Aorta (tissue), 5 donors: ENCODE measurements around the gene CCDC136. TPM values are rescaled to one million over a fixed set of nuclear protein-coding genes. Genes with fewer than 3 reads are reported as not detected.

Experiments used
- ATAC-seq: fragments of 200-7000 bp; cut with Tn5 transposase; one replicate; pipeline ENCODE4 v1.9.1; 2022; ENCODE audit warnings: moderate library complexity; ENCODE audit not compliant: low FRiP score
- DNase-seq, 2 donors: peaks; one replicate each; pipeline ENCODE4 v3.0.0-alpha.2; 2020
- H3K27ac ChIP-seq, 2 donors: one replicate each; pipeline ENCODE4 v1.5.1; 2013; ENCODE audit warnings: low read length in 2 of 2, mild to moderate bottlenecking in 2 of 2, moderate library complexity in 2 of 2, control low read depth in 1 of 2, inconsistent platforms in 1 of 2, low read depth in 1 of 2
- H3K27me3 ChIP-seq, 2 donors: one replicate each; pipeline ENCODE4 v1.6.1; 2013; ENCODE audit warnings: control low read depth in 1 of 2, low read length in 1 of 2, mild to moderate bottlenecking in 1 of 2, moderate library complexity in 1 of 2; ENCODE audit not compliant: insufficient read depth in 2 of 2, control insufficient read depth in 1 of 2
- H3K36me3 ChIP-seq, 2 donors: one replicate each; pipeline ENCODE4 v1.6.1; 2013; ENCODE audit warnings: control low read depth in 1 of 2, low read length in 1 of 2, mild to moderate bottlenecking in 1 of 2; ENCODE audit not compliant: insufficient read depth in 2 of 2, control insufficient read depth in 1 of 2
- H3K4me1 ChIP-seq, 2 donors: one replicate each; pipeline ENCODE4 v1.6.1; 2013; ENCODE audit warnings: low read length in 2 of 2, control low read depth in 1 of 2, mild to moderate bottlenecking in 1 of 2, moderate library complexity in 1 of 2; ENCODE audit not compliant: insufficient read depth in 2 of 2, control insufficient read depth in 1 of 2
- H3K4me3 ChIP-seq, 2 donors: one replicate each; pipeline ENCODE4 v1.5.1; 2013; ENCODE audit warnings: low read length in 2 of 2, control low read depth in 1 of 2, mild to moderate bottlenecking in 1 of 2
- H3K9me3 ChIP-seq: one replicate; pipeline ENCODE4 v1.6.1; 2013; ENCODE audit warnings: mild to moderate bottlenecking, low read length; ENCODE audit not compliant: control insufficient read depth
- WGBS, 2 donors: extraction: QIAGEN DNeasy Blood & Tissue Kit; methylation state at CpG; one replicate each; pipeline ENCODE4 v1.1.7; 2013; 5-methylcytosine and 5-hydroxymethylcytosine counted together
- intact Hi-C, 2 donors: fragments of 100-400 bp; cut with DNase I; formaldehyde crosslinking; loops; one replicate each; pipeline versions ENCODE4 v1.14.2 to v1.15.0; 2022
- polyA plus RNA-seq, 2 donors: library from polyadenylated mRNA; stranded (reverse); fragments of 200-250 nt; gene quantifications; one replicate each; pipeline ENCODE4 v1.2.3, GENCODE V29; 2013
- total RNA-seq, 2 donors: library from RNA; stranded (reverse); fragmentation: NEBNext Ultra II Directional; extraction: Animal tissue kit (Norgen Biotek cat#: 25700); gene quantifications; one replicate each; pipeline ENCODE4 v1.2.1, GENCODE V29; 2021
- donor health status: healthy with polysubstance abuse.
- donor health status: Bipolar disorder and iron deficiency.
- donor health status: DM: no; HTN: no; CAD: no.
- donor health status: DM: no; HTN: no; CAD: no.
- donor health status: DM: yes; HTN: yes; CAD: no.

CCDC136 gene
- total and polyA plus RNA-seq, 4 donors = 7.5 to 29.5 (median 13.6) TPM

DNA sequence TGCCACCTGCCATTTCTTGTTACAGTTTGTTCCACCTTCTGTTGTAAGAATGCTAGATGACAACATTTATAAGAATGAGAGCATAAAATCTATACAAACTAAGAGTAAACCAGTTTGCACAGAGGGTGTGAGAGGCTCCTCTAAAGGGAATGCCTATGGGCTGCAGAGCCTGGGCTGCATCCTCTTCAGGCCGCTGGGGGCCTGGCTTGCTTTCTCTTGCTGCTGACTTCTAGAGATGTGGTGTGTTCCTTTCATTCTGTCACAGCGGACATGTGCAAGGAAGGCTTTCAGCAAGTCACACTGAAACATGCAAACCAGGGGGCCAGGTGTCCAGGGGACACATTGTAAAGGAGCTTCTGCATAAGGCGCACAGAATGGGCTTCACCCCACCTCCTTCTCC is 63.8 kb downstream of the CCDC136 start:
- Histone ChIP-seq H3K4me1 (no peaks in the 10 kb centered on the region), H3K27ac (no peak overlapping the region), H3K4me3 (no peak overlapping the region), H3K9me3 (no peaks in the 10 kb centered on the region), H3K27me3 (no peaks in the 10 kb centered on the region), H3K36me3 (peaks cover 4 to 20% of the 10 kb centered on the region in 2 donors)
- no peak for DNase-seq
- intact Hi-C loops = no loop called here
- 89 to 92% methylated on average over 3 of the region's 3 CpGs for WGBS, 2 donors
- no peak for ATAC-seq

- ATAC-seq (no peak), DNase-seq (no peak)
- 86 to 88% methylated on average over 17 of the region's 17 CpGs for WGBS, 2 donors
- Histone ChIP-seq H3K27ac (no peak overlapping the region), H3K27me3 (no peaks in the 10 kb centered on the region), H3K4me3 (no peak overlapping the region), H3K4me1 (no peaks in the 10 kb centered on the region), H3K9me3 (no peaks in the 10 kb centered on the region), H3K36me3 (peaks cover 4 to 17% of the 10 kb centered on the region in 2 donors)
- intact Hi-C loops = no loop called here
Observed at GRCh38 chr7:128856001-128856718, 64.4 kb downstream of the CCDC136 start.

DNA sequence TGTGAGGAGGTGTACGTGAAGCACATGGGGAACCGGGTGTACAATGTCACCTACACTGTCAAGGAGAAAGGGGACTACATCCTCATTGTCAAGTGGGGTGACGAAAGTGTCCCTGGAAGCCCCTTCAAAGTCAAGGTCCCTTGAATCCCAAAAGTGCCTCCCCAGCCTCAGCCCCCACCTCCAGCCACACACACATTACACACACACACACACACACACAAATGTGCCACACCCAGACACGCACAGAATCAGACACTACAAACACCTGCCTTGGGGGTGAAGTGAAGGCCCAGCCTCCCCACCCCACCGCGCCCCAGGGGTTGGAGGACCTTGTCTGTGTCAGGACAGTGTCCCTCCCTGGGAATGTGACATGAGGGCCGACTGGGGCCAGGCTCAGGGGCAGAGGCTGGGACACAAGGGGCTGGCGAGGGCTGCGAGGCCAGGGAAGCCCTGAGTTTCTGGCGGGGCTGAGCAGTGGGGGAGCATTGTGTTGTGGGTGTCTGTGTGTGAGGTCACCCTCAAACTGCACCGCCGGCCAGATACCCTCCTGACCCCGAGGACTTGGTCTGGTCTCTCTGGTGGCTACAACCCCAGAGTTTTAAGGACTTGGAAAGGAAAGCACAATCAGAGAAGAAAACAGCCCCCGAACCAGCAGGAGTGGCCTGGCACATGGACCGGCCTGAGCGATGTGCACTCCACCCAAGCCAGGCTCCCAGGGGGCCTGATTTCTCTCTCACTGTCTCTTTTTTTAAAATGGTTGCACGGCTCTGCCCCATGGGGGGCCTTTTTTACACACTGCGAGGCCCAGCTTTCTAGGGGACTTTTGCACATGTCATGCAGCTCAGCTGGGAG is 66.8 kb downstream of the CCDC136 start:
- Histone ChIP-seq H3K27ac (peak overlapping the region in 1 of 2 donors; percentile 30), H3K27me3 (no peaks in the 10 kb centered on the region), H3K9me3 (no peaks in the 10 kb centered on the region), H3K4me1 (no peaks in the 10 kb centered on the region), H3K36me3 (peaks cover 0 to 13% of the 10 kb centered on the region in 2 donors), H3K4me3 (no peak overlapping the region)
- peak; percentile 19 for ATAC-seq
- DNase-seq = no peak
- WGBS, 2 donors = 55 to 60% methylated on average over 17 to 18 of the region's 18 CpGs
- intact Hi-C loops = loop anchor here in 1 of 2 donors (1.0 kb wide), 1 partner anchor 14 kb away; no protein-coding TSS in a partner anchor

DNA sequence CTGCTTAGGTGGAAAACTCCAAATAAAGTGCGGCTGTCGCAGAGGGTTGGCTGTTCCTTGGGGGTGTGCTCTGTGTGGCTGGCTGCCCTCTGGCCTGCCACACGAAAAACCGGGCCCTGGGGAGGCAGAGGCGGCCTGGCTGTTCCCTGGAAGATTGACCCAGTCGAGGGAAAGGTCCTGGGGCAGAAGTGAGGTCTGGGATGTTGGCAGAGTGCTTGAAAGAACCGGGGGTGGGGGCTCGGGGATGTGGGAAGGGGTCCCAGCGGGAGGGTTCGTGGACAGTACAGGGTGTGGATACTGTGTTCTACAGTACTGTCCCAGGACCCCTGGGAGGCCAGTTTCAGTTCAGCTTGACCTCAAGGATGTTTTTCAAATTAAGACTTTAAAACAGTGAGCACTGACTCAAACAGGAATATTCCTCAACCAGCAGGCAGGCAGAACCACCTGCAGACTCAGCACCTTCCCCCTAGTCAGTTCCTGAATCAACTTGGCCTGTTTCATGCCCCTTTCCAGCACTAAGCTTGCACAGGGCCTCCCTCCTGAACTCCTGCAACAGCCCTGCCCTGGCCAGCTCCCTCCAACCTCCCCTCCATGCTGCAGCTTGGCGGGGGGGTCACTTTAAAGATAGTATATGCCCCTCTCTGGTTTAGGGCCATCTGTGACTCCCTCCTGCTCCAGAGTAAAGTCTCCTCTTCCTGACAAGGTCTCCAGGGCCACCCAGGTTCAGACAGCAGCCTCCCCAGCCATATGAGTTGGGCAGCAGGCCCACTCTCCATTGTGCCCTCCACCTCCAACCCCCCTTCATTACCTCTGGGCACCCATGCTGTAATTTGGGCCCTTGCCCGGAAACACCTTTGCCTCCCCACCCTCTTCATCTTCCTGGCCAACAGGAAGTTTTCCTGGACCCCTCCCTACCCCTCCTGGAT is 67.7 kb downstream of the CCDC136 start:
- H3K27me3 ChIP-seq = no peaks in the 10 kb centered on the region
- intact Hi-C loops = loop anchor here in 1 of 2 donors (1.0 to 10.0 kb wide), 2 partner anchors 15 to 125 kb away; partner anchors contain the start of gene CALU
- no peak overlapping the region for H3K27ac ChIP-seq
- H3K9me3 ChIP-seq = no peaks in the 10 kb centered on the region
- no peak overlapping the region for H3K4me3 ChIP-seq
- peak; percentile 0 for ATAC-seq
- DNase-seq = no peak
- WGBS, 2 donors = 42 to 43% methylated on average over 12 of the region's 12 CpGs
- H3K36me3 ChIP-seq = peaks cover 0 to 6% of the 10 kb centered on the region in 2 donors
- H3K4me1 ChIP-seq = no peaks in the 10 kb centered on the region

DNA sequence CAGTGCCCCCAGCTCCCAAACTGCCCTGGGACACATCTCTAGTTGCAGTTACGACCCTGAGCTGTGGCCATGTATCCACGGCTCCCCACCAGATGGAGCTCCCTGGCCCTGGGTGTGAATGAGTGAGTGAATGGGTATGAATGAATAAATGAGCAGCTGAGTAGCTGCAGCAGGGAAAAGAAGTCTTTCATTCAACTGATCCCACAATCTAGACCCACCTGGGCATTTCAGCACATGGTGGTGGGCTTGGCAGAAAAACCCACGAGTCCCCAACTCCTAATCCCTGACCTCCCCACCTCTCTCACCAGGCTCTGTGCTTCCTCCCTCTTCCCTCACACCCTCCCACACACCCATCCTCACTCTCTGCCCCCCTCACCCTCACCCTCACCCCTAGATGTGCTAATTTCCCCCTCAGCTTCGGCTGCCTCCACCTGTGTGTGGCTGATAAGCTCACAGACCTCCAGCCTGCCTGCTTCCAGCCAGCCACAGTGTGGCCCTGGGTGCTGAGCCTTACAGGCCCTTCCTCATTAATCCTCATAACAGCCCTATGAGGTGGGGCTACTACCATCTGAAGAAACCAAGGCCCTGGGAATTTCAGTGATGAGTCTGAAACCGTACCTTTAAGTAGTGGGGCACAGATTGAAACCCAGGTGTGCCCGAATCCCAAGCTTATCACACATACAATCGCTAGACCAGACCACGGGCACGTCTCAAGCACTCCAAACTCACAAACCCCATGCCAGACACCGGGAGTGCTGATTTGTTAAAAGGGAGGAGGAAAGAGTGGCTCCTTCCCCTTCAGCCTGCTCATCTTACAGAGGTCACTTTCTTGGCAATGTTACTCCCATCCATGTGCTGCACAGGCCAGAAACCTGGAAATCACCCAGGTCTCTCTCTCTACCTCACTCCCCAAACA is 68.6 kb downstream of the CCDC136 start:
- Histone ChIP-seq H3K27ac (no peak overlapping the region), H3K9me3 (no peaks in the 10 kb centered on the region), H3K36me3 (peaks cover 0 to 5% of the 10 kb centered on the region in 2 donors), H3K27me3 (no peaks in the 10 kb centered on the region), H3K4me1 (no peaks in the 10 kb centered on the region), H3K4me3 (no peak overlapping the region)
- DNase-seq (no peak), ATAC-seq (no peak)
- WGBS, 2 donors = 48 to 57% methylated on average over 10 of the region's 10 CpGs
- intact Hi-C loops = loop anchor here in 1 of 2 donors (10.0 kb wide), 1 partner anchor 126 kb away; the partner anchor contains the start of gene CALU

- no peaks in the 10 kb centered on the region for H3K36me3 ChIP-seq
- no peaks in the 10 kb centered on the region for H3K27me3 ChIP-seq
- 72 to 73% methylated on average over 15 of the region's 15 CpGs for WGBS, 2 donors
- H3K4me1 ChIP-seq = no peaks in the 10 kb centered on the region
- no peaks in the 10 kb centered on the region for H3K9me3 ChIP-seq
- H3K4me3 ChIP-seq = no peak overlapping the region
- no peak overlapping the region for H3K27ac ChIP-seq
- intact Hi-C loops = loop anchor here in 1 of 2 donors (2.0 to 10.0 kb wide), 2 partner anchors 71 to 127 kb away; partner anchors contain the start of genes CALU and CCDC136
- no peak for DNase-seq
- ATAC-seq = no peak
Observed at GRCh38 chr7:128861957-128862570, 70.3 kb downstream of the CCDC136 start.
